GF-D8 (cell line): ENCODE measurements around the gene MIER2.

Experiments used
- DNase-seq: peaks from one replicate; lab custom pipeline; 2025; lab: John Stamatoyannopoulos, UW

The MIER2 gene

DNA sequence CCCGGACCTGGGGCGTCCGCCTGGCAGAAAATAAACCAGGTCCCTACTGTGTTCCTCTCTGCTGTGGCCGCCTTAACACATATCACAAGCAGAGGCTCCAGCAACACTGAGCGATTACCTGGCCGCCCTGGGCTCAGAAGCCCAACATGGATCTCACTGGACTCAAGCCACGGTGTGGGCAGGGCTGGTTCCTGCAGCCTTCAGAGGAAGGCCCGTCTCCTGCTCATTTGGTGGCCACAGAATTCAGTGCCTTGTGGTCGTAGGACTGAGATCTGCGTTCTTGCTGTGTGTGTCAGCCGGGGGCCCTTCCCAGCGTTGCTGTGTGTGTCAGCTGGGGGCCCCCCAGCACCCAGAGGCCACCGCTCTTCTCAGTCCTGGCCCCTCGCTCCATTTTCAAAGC lies 34.1 kb upstream of the MIER2 start:
- DNase-seq = no peak

- DNase-seq = no peak
Observed at GRCh38 chr19:377801-378581, 33.4 kb upstream of the MIER2 start.

- DNase-seq = no peak
Observed at GRCh38 chr19:376111-376470, 31.5 kb upstream of the MIER2 start.

DNA sequence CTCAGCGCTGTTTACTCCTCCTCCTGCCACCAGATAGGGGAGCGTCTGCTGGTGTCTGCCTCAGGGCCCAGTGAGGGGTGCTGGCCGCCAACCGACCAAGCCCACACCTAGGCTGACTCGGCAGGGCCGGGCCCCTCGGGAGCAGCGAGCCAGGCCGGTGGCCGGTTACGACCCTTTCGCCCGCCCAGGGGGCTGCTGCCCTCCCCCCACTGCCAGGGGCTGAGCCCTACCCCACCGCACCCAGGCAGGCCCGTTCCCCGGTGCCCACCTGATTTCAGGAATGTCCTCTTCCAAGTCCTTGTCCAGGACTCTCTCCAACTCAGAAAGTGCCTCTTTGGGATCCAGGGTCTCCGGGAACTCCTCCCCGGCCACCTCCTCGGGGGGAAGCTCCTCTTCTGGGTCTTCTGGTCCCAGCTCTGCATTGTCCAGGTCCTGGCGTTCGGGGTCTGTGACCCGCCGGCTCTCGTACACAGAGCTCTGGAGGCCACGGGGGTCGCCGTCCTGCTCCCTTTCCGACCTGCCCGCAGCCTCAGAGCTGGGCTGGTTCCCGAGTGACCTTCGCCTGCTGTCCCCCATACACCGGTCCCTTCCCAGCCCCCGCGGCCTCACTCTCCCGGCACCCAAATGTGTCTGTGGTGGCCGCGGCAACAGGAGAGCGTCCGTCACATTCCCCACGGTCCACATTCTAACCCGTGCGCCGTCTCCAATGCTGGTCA lies 31.0 kb upstream of the MIER2 start:
- no peak for DNase-seq

- no peak for DNase-seq
Observed at GRCh38 chr19:374886-375235, 30.3 kb upstream of the MIER2 start.

GRCh38 chr19:374183-374885 lies 29.7 kb upstream of the MIER2 start:
- DNase-seq = no peak

GRCh38 chr19:373391-374182 lies 29.0 kb upstream of the MIER2 start:
- no peak for DNase-seq

DNA sequence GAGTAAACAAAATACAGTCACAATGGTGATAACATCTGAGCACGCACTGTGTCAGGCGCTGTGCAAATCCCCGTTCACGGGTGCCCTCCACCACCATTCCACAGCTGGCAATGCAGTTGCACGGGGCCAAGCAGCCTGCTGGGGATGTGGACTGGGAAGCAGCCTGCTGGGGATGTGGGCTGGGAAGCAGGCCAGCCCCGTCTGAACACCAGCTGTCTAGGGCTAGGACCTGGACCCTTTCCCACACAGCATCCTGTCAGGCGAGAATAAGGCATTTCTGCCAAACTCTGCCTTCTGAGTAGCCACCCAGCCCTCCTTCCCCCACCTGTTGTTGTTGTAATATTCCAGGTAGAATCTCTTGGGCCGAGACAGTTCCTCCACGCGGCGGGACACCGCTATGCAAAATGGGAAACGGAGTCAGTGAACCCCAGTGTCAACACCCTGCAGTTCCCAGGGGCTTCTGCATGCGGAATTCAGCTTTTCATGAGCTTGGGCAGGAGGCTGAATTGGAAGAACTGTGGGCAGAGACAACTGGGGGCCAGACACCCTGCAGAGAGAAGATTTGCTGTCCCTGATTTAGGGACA lies 27.8 kb upstream of the MIER2 start:
- DNase-seq = no peak

DNA sequence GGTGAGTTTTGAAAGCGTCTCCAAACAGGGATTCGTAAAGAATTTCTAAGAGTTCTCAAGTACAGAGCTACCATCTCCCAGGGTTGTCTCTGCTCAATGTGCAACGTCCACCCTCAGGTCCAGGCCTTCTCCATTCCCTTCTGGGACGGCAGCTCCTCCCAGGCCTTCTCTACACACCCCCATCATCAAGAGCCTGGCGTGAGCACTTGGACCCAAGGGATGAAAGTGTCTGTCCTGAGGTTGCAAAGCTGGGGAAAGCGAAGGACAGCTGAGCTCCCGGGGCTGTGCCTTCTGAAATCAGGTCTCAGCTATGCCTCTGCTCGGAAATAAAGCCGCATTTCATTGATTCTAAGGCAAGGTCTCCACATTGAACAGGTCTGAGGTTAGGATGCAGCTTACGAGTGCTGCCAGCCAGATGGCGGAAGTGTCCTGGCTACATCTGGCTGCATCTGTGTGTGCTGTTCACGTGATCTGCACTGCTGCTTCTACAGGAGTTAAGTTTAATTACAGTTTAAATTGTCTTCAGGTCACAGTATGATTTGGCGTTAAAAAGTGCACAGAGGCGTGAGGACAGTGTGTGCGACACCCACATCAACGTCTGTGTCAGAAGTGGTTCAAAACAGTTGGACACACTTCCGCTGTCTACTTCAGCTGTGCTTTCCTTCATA lies 27.0 kb upstream of the MIER2 start:
- DNase-seq = no peak

- no peak for DNase-seq
Observed at GRCh38 chr19:370641-371330, 26.2 kb upstream of the MIER2 start.

- no peak for DNase-seq
Observed at GRCh38 chr19:369876-370275, 25.3 kb upstream of the MIER2 start.

- DNase-seq = no peak
Observed at GRCh38 chr19:369256-369655, 24.7 kb upstream of the MIER2 start.

GRCh38 chr19:368630-369024 lies 24.0 kb upstream of the MIER2 start:
- DNase-seq = no peak

- DNase-seq = no peak
Observed at GRCh38 chr19:367963-368629, 23.5 kb upstream of the MIER2 start.

DNA sequence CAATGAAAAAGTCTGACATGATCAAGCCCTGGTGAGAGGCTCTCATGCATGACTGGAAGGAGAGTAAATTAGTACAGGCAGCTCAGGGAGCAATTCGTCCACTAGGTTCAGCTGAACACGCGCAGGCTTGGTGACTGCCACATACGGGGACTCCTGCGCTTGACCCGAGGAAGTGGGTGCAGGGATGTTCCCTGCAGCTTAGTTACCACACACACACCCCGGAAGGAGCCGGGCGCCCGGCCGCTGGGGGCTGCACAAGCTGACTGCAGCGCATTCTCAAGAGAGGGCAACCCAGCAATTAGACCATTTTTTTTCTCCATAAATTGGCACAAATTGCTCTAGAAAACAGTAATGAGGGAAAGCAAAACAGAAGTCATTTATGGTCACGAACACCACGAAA lies 23.0 kb upstream of the MIER2 start:
- no peak for DNase-seq

DNA sequence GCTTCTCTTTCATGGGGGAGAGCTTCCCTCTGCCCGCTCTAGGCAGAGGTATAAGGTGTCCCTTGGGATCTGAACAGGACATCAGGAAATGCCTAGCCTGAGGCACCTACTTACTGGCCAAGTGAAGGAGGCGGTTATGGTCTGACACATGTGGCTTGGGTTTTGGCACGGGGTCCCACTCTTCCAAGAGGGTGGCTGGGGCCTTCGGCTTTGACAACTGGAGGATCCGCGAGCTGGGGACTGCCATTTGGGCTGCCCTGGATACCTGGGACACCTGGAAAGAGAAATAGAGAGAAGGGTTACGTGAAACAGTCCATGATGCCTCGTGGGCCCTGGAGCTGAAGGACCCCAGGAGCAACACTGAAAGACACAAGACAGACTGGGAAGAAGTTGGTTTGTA lies 22.4 kb upstream of the MIER2 start:
- no peak for DNase-seq

DNA sequence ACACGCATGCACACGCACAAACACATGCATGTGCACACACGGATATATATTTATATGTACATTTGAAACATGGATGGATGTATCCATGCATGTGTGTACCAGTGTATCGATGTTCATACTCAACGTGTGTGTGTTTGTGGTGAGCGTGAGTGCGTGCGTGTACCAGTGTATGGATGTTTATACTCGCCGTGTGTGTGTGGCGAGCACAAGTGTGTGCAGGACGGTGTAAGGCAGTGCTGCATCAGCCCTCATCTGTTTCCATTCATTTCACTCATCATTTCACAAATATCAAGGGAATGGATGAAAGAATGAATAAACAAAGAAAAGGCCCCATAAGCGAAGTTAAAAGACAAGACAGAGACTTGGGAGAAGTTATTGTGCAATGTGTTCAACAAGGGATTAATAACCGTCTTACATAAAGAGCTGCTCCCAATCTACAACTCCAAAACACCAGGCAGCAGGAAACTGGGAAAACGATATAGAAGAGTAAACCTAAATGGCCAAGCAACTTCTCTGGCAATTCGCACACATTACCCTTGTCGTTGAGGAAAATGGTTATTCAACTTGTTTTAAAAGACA lies 21.7 kb upstream of the MIER2 start:
- no peak for DNase-seq

DNA sequence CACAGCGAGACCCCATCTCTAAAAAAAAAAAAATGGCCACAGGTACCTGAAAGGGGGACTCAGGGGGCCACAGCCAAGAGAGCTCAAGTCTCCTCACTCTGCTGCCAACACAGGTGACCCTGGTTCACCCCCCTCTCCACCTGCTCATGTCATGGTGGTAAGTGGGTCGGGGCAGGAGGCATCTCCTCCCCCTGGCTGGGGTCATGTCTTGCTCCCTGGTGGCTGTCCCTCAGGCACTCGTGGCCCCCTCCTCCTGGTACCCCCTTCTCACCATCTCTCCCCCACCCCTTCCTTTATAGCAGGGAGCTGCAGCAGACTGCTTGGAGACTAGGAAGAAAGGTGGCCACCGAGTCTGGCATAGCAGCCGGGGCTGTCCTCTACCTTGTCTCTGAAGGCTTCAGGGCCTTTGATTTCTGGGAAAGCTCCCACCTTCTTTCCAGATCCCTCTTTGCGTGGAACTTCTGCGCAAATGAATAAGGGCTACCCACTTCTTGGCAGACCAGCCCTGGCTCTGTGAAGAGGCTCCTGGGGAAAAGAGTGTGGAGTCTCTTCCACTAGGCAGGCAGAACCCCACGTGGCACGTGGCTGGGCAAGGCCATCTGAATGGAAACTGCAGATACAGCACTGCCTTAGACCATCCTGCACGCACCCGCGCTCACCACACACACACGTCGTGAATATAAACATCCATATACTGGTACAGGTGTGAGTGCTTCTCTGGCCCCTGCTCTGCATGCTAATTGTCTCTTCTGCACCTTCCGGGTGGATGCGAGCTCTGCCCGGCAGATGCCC lies 20.1 kb upstream of the MIER2 start:
- no peak for DNase-seq

DNA sequence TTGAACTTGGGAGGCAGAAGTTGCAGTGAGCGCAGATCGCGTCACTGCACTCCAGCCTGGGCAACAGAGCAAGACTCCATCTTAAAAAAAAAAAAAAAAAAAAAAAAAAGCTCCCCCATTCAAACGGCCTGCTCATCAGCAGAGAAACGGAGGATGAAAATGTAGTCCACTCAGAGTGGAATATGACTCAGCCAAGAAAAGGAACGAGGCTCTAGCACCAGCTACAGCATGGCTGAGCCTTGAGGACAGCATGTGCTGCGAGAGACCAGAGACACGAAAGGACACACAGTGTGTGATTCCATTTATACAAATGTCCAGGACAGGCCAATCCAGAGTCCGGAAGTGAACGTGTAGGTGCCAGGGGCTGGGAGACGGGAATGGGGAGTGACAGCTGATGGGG lies 18.1 kb upstream of the MIER2 start:
- no peak for DNase-seq
